HPDE6-E6E7 (cell line): ENCODE results near the gene SENP1.

Experiments
- DNase-seq: peaks from one replicate; pipeline ENCODE4 v3.0.0; 2011; ENCODE audit warnings: missing footprints; ENCODE audit errors: extremely low spot score

SENP1 gene

GRCh38 chr12:48036818-48037217 lies 69.1 kb downstream of the SENP1 start:
- no peak for DNase-seq

GRCh38 chr12:48034835-48035805 lies 70.8 kb downstream of the SENP1 start:
- DNase-seq, result no peak

- DNase-seq, result no peak
These were observed 72.4 kb downstream of the SENP1 start for GRCh38 chr12:48033451-48033850.

- no peak for DNase-seq
These were observed 73.3 kb downstream of the SENP1 start for GRCh38 chr12:48032597-48032996.

- no peak for DNase-seq
These were observed 74.5 kb downstream of the SENP1 start for GRCh38 chr12:48031135-48031960.

GRCh38 chr12:48030173-48030650 lies 75.7 kb downstream of the SENP1 start:
- DNase-seq, result no peak

GRCh38 chr12:48029491-48030172 lies 76.2 kb downstream of the SENP1 start:
- no peak for DNase-seq

GRCh38 chr12:48028541-48029431 lies 77.1 kb downstream of the SENP1 start:
- no peak for DNase-seq

GRCh38 chr12:48027183-48028002 lies 78.5 kb downstream of the SENP1 start:
- DNase-seq, result no peak

GRCh38 chr12:48026060-48026827 lies 79.6 kb downstream of the SENP1 start:
- no peak for DNase-seq

GRCh38 chr12:48025281-48025680 lies 80.6 kb downstream of the SENP1 start:
- DNase-seq, result no peak

- DNase-seq, result no peak
These were observed 81.1 kb downstream of the SENP1 start for GRCh38 chr12:48024735-48025134.

GRCh38 chr12:48023386-48023785 lies 82.5 kb downstream of the SENP1 start:
- no peak for DNase-seq

GRCh38 chr12:48022676-48023385 lies 83.0 kb downstream of the SENP1 start:
- no peak for DNase-seq

GRCh38 chr12:48022180-48022521 lies 83.7 kb downstream of the SENP1 start:
- DNase-seq, result no peak

- DNase-seq, result no peak
These were observed 84.2 kb downstream of the SENP1 start for GRCh38 chr12:48021485-48022179.

- no peak for DNase-seq
These were observed 86.1 kb downstream of the SENP1 start for GRCh38 chr12:48019639-48020265.

- no peak for DNase-seq
These were observed 87.3 kb downstream of the SENP1 start for GRCh38 chr12:48018618-48018995.
